ENCODE measurements around the gene ATAD2B. TPM values are rescaled to one million over a fixed set of nuclear protein-coding genes. Genes with fewer than 3 reads are reported as not detected.

Gene ATAD2B
- total RNA-seq, 1 experiment from 2014 or later = 5.9 TPM

Other genes with a start within 250 kb of the ATAD2B start
- gene UBXN2A, start 13.3 kb upstream of the ATAD2B start, total RNA-seq (2014; rRNA removed; shearing (Covaris generic)) = 13.3 and 29.5 TPM in 2 replicates
- gene MFSD2B, start 83.0 kb upstream of the ATAD2B start, total RNA-seq (2014; rRNA removed; shearing (Covaris generic)) = 0.14 TPM in 1 of 2 replicates, not detected in the other
- gene WDCP, start 120.3 kb upstream of the ATAD2B start, total RNA-seq (2014; rRNA removed; shearing (Covaris generic)) = 14.3 and 22.5 TPM in 2 replicates
- 52.0 and 55.7 TPM in 2 replicates for gene FKBP1B, start 122.6 kb upstream of the ATAD2B start, total RNA-seq (2014; rRNA removed; shearing (Covaris generic))
- 339 and 437 TPM in 2 replicates for gene SF3B6, start 149.2 kb upstream of the ATAD2B start, total RNA-seq (2014; rRNA removed; shearing (Covaris generic))
- gene TP53I3, start 157.7 kb upstream of the ATAD2B start, total RNA-seq (2014; rRNA removed; shearing (Covaris generic)) = 47.6 and 66.0 TPM in 2 replicates
- not detected in 2 replicates for gene PFN4, start 196.2 kb upstream of the ATAD2B start, total RNA-seq (2014; rRNA removed; shearing (Covaris generic))
- 1.3 and 5.6 TPM in 2 replicates for gene FAM228B, start 196.3 kb upstream of the ATAD2B start, total RNA-seq (2014; rRNA removed; shearing (Covaris generic))
- gene FAM228A, start 247.9 kb upstream of the ATAD2B start, total RNA-seq (2014; rRNA removed; shearing (Covaris generic)) = 0.18 TPM in 1 of 2 replicates, not detected in the other